Neuronal stem cell (in vitro differentiated cells): ENCODE measurements around the gene WDHD1.
"Not testable (repeated sequence)": the region's sequence is repeated elsewhere in the genome, so short reads cannot be mapped to it uniquely, and the experiment has no call there.

ENCODE experiments used
- DNase-seq: peaks from one replicate; pipeline ENCODE4 v3.0.0-alpha.2; 2013; ENCODE audit warnings: low spot score
- H2AFZ ChIP-seq: one replicate; pipeline ENCODE4 v1.6.1; 2013; ENCODE audit warnings: mild to moderate bottlenecking, low read length, inconsistent platforms
- H2AK5ac ChIP-seq: 2 replicates; pipeline ENCODE4 v1.6.1; 2013; ENCODE audit warnings: low read depth, mild to moderate bottlenecking, inconsistent platforms, low read length, moderate library complexity, mixed read lengths
- H2BK120ac ChIP-seq: 2 replicates; pipeline ENCODE4 v1.6.1; 2013; ENCODE audit warnings: low read depth, mild to moderate bottlenecking, inconsistent platforms, low read length, moderate library complexity, mixed read lengths
- H2BK12ac ChIP-seq: one replicate; pipeline ENCODE4 v1.6.1; 2013; ENCODE audit warnings: low read length, inconsistent platforms
- H2BK15ac ChIP-seq: 2 replicates; pipeline ENCODE4 v1.6.1; 2013; ENCODE audit warnings: mild to moderate bottlenecking, low read length, inconsistent platforms, mixed read lengths
- H2BK5ac ChIP-seq: one replicate; pipeline ENCODE4 v1.6.1; 2013; ENCODE audit warnings: inconsistent platforms, mild to moderate bottlenecking, low read length, moderate library complexity
- H3K14ac ChIP-seq: one replicate; pipeline ENCODE4 v1.6.1; 2013; ENCODE audit warnings: low read length, inconsistent platforms
- H3K18ac ChIP-seq: 2 replicates; pipeline ENCODE4 v1.6.1; 2013; ENCODE audit warnings: low read length, inconsistent platforms
- H3K23ac ChIP-seq: 2 replicates; pipeline ENCODE4 v1.6.1; 2013; ENCODE audit warnings: low read depth, mild to moderate bottlenecking, mixed read lengths, low read length, inconsistent platforms; ENCODE audit not compliant: poor library complexity
- H3K27ac ChIP-seq: replicated peaks from 3 replicates; pipeline ENCODE4 v1.5.1; 2013; ENCODE audit warnings: low read length, inconsistent platforms
- H3K27me3 ChIP-seq, 3 experiments: 2 replicates each; pipeline ENCODE4 v1.6.1; 2013; ENCODE audit warnings: low read length in 3 of 3, mild to moderate bottlenecking in 2 of 3, inconsistent platforms in 1 of 3, low read depth in 1 of 3, mixed read lengths in 1 of 3, moderate library complexity in 1 of 3; ENCODE audit not compliant: control insufficient read depth in 3 of 3, insufficient read depth in 3 of 3
- H3K36me3 ChIP-seq, 2 donors: replicated peaks in 1 of 2; 2 replicates each; pipeline ENCODE4 v1.6.1; 2013; ENCODE audit warnings: low read length in 2 of 2; ENCODE audit not compliant: control insufficient read depth in 2 of 2, insufficient read depth in 2 of 2
- H3K4ac ChIP-seq: 2 replicates; pipeline ENCODE4 v1.6.1; 2013; ENCODE audit warnings: inconsistent platforms, mild to moderate bottlenecking, low read length, moderate library complexity
- H3K4me1 ChIP-seq, 2 donors: 1 replicate in 1 of 2; 2 replicates in 1 of 2; pipeline ENCODE4 v1.6.1; 2013; ENCODE audit warnings: low read length in 2 of 2, low read depth in 1 of 2; ENCODE audit not compliant: control insufficient read depth in 2 of 2, insufficient read depth in 1 of 2
- H3K4me2 ChIP-seq: one replicate; pipeline ENCODE4 v1.6.1; 2013; ENCODE audit warnings: mild to moderate bottlenecking, low read length, inconsistent platforms; ENCODE audit not compliant: insufficient read depth, poor library complexity, severe bottlenecking
- H3K4me3 ChIP-seq, 2 donors: 2 replicates each; pipeline ENCODE4 v1.5.1; 2013; ENCODE audit warnings: low read length in 2 of 2, mild to moderate bottlenecking in 2 of 2, inconsistent platforms in 1 of 2, moderate library complexity in 1 of 2
- H3K79me1 ChIP-seq: one replicate; pipeline ENCODE4 v1.6.1; 2013; ENCODE audit warnings: low read depth, mild to moderate bottlenecking, inconsistent platforms, low read length, moderate library complexity
- H3K9ac ChIP-seq: one replicate; pipeline ENCODE4 v1.6.1; 2013; ENCODE audit warnings: mild to moderate bottlenecking, low read depth, low read length, inconsistent platforms; ENCODE audit not compliant: poor library complexity
- H3K9me3 ChIP-seq, 2 donors: replicated peaks in 1 of 2; 2 replicates each; pipeline versions ENCODE3 to v1.6.1; 2013; ENCODE audit warnings: low read length in 2 of 2, mild to moderate bottlenecking in 2 of 2, inconsistent platforms in 1 of 2, low read depth in 1 of 2, mixed read lengths in 1 of 2, moderate library complexity in 1 of 2; ENCODE audit not compliant: control insufficient read depth in 2 of 2, insufficient read depth in 1 of 2
- H4K8ac ChIP-seq: one replicate; pipeline ENCODE4 v1.6.1; 2013; ENCODE audit warnings: low read depth, mild to moderate bottlenecking, inconsistent platforms, low read length, moderate library complexity
- H4K91ac ChIP-seq: one replicate; pipeline ENCODE4 v1.6.1; 2013; ENCODE audit warnings: low read length, low read depth, mild to moderate bottlenecking, inconsistent platforms; ENCODE audit not compliant: poor library complexity
- WGBS, 2 donors: extraction: QIAGEN DNeasy Blood & Tissue Kit; methylation state at CpG; one replicate each; pipeline ENCODE4 v1.1.7; 2013; ENCODE audit warnings: missing lambda C conversion rate in 2 of 2, mixed read lengths in 1 of 2; ENCODE audit not compliant: insufficient read length in 2 of 2, insufficient replicate concordance in 1 of 2; ENCODE audit errors: extremely low coverage in 2 of 2; 5-methylcytosine and 5-hydroxymethylcytosine counted together

The WDHD1 gene

GRCh38 chr14:55064896-55065295 is 38.0 kb upstream of the WDHD1 start:
- H3K4me3 ChIP-seq, H3K9ac ChIP-seq, H3K4ac ChIP-seq, H2AFZ ChIP-seq, H3K79me1 ChIP-seq, H3K14ac ChIP-seq, H2BK5ac ChIP-seq, H3K18ac ChIP-seq, H3K4me2 ChIP-seq, H3K9me3 ChIP-seq, H3K4me1 ChIP-seq, H3K27me3 ChIP-seq, H3K27ac ChIP-seq, H4K8ac ChIP-seq, H3K23ac ChIP-seq, H4K91ac ChIP-seq, H2AK5ac ChIP-seq, H2BK12ac ChIP-seq, DNase-seq, H2BK120ac ChIP-seq, H2BK15ac ChIP-seq: not testable (repeated sequence)
- H3K36me3 ChIP-seq = peaks cover 15 to 96% of the 10 kb centered on the region in 2 donors
- WGBS, 2 donors = no CpG with 5 or more reads among the region's 2 CpGs

- no peak overlapping the region for H3K23ac ChIP-seq
- H3K4me3 ChIP-seq = no peak overlapping the region
- H3K27ac ChIP-seq = no peak overlapping the region
- H2AK5ac ChIP-seq = no peak overlapping the region
- no peaks in the 10 kb centered on the region for H3K27me3 ChIP-seq
- H4K91ac ChIP-seq = no peak overlapping the region
- no peak for DNase-seq
- peaks cover 20 to 97% of the 10 kb centered on the region in 2 donors for H3K36me3 ChIP-seq
- H3K14ac ChIP-seq = no peak overlapping the region
- no peak overlapping the region for H4K8ac ChIP-seq
- H3K4ac ChIP-seq = no peak overlapping the region
- no peak overlapping the region for H3K18ac ChIP-seq
- no peak overlapping the region for H2BK15ac ChIP-seq
- H3K4me1 ChIP-seq = no peaks in the 10 kb centered on the region
- H2BK120ac ChIP-seq = no peak overlapping the region
- no CpG with 5 or more reads among the region's 11 CpGs for WGBS, 2 donors
- peaks cover 2 to 21% of the 10 kb centered on the region in 2 donors for H3K9me3 ChIP-seq
- H3K9ac ChIP-seq = no peak overlapping the region
- no peak overlapping the region for H2BK5ac ChIP-seq
- no peak overlapping the region for H3K4me2 ChIP-seq
- H3K79me1 ChIP-seq = peaks cover 7% of the 10 kb centered on the region
- H2BK12ac ChIP-seq = no peak overlapping the region
- H2AFZ ChIP-seq = no peak overlapping the region
Observed at GRCh38 chr14:55062517-55063351, 35.8 kb upstream of the WDHD1 start.

- peaks cover 5% of the 10 kb centered on the region for H3K79me1 ChIP-seq
- H4K8ac ChIP-seq = no peak overlapping the region
- H3K4me3 ChIP-seq = no peak overlapping the region
- H3K9me3 ChIP-seq = peaks cover 2 to 48% of the 10 kb centered on the region in 2 donors
- H3K4me1 ChIP-seq = no peaks in the 10 kb centered on the region
- no peak overlapping the region for H2AFZ ChIP-seq
- no peak overlapping the region for H3K14ac ChIP-seq
- no peak overlapping the region for H3K23ac ChIP-seq
- H4K91ac ChIP-seq = no peak overlapping the region
- H2BK12ac ChIP-seq = no peak overlapping the region
- H2BK5ac ChIP-seq = no peak overlapping the region
- H3K4ac ChIP-seq = no peak overlapping the region
- no peak overlapping the region for H3K27ac ChIP-seq
- H2AK5ac ChIP-seq = no peak overlapping the region
- no peaks in the 10 kb centered on the region for H3K27me3 ChIP-seq
- WGBS, 2 donors = no CpG with 5 or more reads among the region's 5 CpGs
- no peak for DNase-seq
- no peak overlapping the region for H3K4me2 ChIP-seq
- no peak overlapping the region for H3K18ac ChIP-seq
- peaks cover 20 to 97% of the 10 kb centered on the region in 2 donors for H3K36me3 ChIP-seq
- H2BK15ac ChIP-seq = no peak overlapping the region
- no peak overlapping the region for H2BK120ac ChIP-seq
- H3K9ac ChIP-seq = no peak overlapping the region
Observed at GRCh38 chr14:55059333-55059732, 32.4 kb upstream of the WDHD1 start.

GRCh38 chr14:55057919-55058318 is 31.0 kb upstream of the WDHD1 start:
- H2AFZ ChIP-seq = no peak overlapping the region
- no peaks in the 10 kb centered on the region for H3K27me3 ChIP-seq
- no peak for DNase-seq
- no peak overlapping the region for H2BK120ac ChIP-seq
- H3K27ac ChIP-seq = no peak overlapping the region
- H3K79me1 ChIP-seq = peaks cover 5% of the 10 kb centered on the region
- no peak overlapping the region for H2AK5ac ChIP-seq
- H3K18ac ChIP-seq = no peak overlapping the region
- peaks cover 3 to 7% of the 10 kb centered on the region in 2 donors for H3K4me1 ChIP-seq
- H3K14ac ChIP-seq = no peak overlapping the region
- peaks cover 15 to 97% of the 10 kb centered on the region in 2 donors for H3K36me3 ChIP-seq
- no peak overlapping the region for H3K23ac ChIP-seq
- peaks cover 2 to 53% of the 10 kb centered on the region in 2 donors for H3K9me3 ChIP-seq
- no peak overlapping the region for H2BK5ac ChIP-seq
- H4K91ac ChIP-seq = no peak overlapping the region
- H2BK12ac ChIP-seq = no peak overlapping the region
- no peak overlapping the region for H3K9ac ChIP-seq
- no peak overlapping the region for H4K8ac ChIP-seq
- H3K4me2 ChIP-seq = no peak overlapping the region
- no CpG with 5 or more reads among the region's 5 CpGs for WGBS, 2 donors
- H2BK15ac ChIP-seq = no peak overlapping the region
- no peak overlapping the region for H3K4me3 ChIP-seq
- H3K4ac ChIP-seq = no peak overlapping the region
